IPS-15b (cell line): Measurements from ENCODE around the gene EXOC6B.

Experiments
- H3K27me3 ChIP-seq: one replicate; pipeline ENCODE4 v1.6.1; 2013; ENCODE audit warnings: low read length; ENCODE audit not compliant: control insufficient read depth, insufficient read depth
- H3K36me3 ChIP-seq: one replicate; pipeline ENCODE4 v1.6.1; 2013; ENCODE audit warnings: low read length; ENCODE audit not compliant: control insufficient read depth, insufficient read depth
- H3K4me1 ChIP-seq: one replicate; pipeline ENCODE4 v1.6.1; 2013; ENCODE audit warnings: mild to moderate bottlenecking, low read length; ENCODE audit not compliant: control insufficient read depth, insufficient read depth
- H3K4me3 ChIP-seq: one replicate; pipeline ENCODE4 v1.5.1; 2013; ENCODE audit warnings: low read depth, low read length
- H3K9ac ChIP-seq: one replicate; pipeline ENCODE4 v1.6.1; 2013; ENCODE audit warnings: low read depth, mild to moderate bottlenecking, low read length
- H3K9me3 ChIP-seq: one replicate; pipeline ENCODE4 v1.6.1; 2013; ENCODE audit warnings: mild to moderate bottlenecking, low read length; ENCODE audit not compliant: control insufficient read depth, insufficient read depth

The EXOC6B gene

GRCh38 chr2:72204156-72204785 lies 621.6 kb downstream of the EXOC6B start:
- Histone ChIP-seq H3K27me3 (no peaks in the 10 kb centered on the region), H3K36me3 (no peaks in the 10 kb centered on the region), H3K9me3 (no peaks in the 10 kb centered on the region), H3K4me1 (no peaks in the 10 kb centered on the region), H3K9ac (no peak overlapping the region), H3K4me3 (no peak overlapping the region)

GRCh38 chr2:72198532-72199241 lies 627.1 kb downstream of the EXOC6B start:
- Histone ChIP-seq H3K4me3 (no peak overlapping the region), H3K9ac (no peak overlapping the region), H3K9me3 (no peaks in the 10 kb centered on the region), H3K36me3 (no peaks in the 10 kb centered on the region), H3K4me1 (no peaks in the 10 kb centered on the region), H3K27me3 (no peaks in the 10 kb centered on the region)

GRCh38 chr2:72193723-72194122 lies 632.1 kb downstream of the EXOC6B start:
- H3K9ac ChIP-seq, result no peak overlapping the region
- no peak overlapping the region for H3K4me3 ChIP-seq
- no peaks in the 10 kb centered on the region for H3K36me3 ChIP-seq
- no peaks in the 10 kb centered on the region for H3K9me3 ChIP-seq
- H3K27me3 ChIP-seq, result no peaks in the 10 kb centered on the region
- no peaks in the 10 kb centered on the region for H3K4me1 ChIP-seq

GRCh38 chr2:72191441-72191840 lies 634.4 kb downstream of the EXOC6B start:
- Histone ChIP-seq H3K4me3 (no peak overlapping the region), H3K27me3 (no peaks in the 10 kb centered on the region), H3K4me1 (no peaks in the 10 kb centered on the region), H3K9ac (no peak overlapping the region), H3K9me3 (no peaks in the 10 kb centered on the region), H3K36me3 (no peaks in the 10 kb centered on the region)

- Histone ChIP-seq H3K36me3 (no peaks in the 10 kb centered on the region), H3K4me3 (no peak overlapping the region), H3K27me3 (no peaks in the 10 kb centered on the region), H3K9me3 (no peaks in the 10 kb centered on the region), H3K4me1 (no peaks in the 10 kb centered on the region), H3K9ac (no peak overlapping the region)
Observed at GRCh38 chr2:72185206-72185605, 640.6 kb downstream of the EXOC6B start.

- Histone ChIP-seq H3K9ac (no peak overlapping the region), H3K9me3 (no peaks in the 10 kb centered on the region), H3K36me3 (no peaks in the 10 kb centered on the region), H3K4me1 (no peaks in the 10 kb centered on the region), H3K27me3 (no peaks in the 10 kb centered on the region), H3K4me3 (no peak overlapping the region)
Observed at GRCh38 chr2:72183466-72183865, 642.4 kb downstream of the EXOC6B start.

GRCh38 chr2:72183016-72183415 lies 642.8 kb downstream of the EXOC6B start:
- no peaks in the 10 kb centered on the region for H3K4me1 ChIP-seq
- H3K9me3 ChIP-seq, result no peaks in the 10 kb centered on the region
- H3K36me3 ChIP-seq, result no peaks in the 10 kb centered on the region
- no peaks in the 10 kb centered on the region for H3K27me3 ChIP-seq
- no peak overlapping the region for H3K9ac ChIP-seq
- no peak overlapping the region for H3K4me3 ChIP-seq

- no peaks in the 10 kb centered on the region for H3K4me1 ChIP-seq
Observed at GRCh38 chr2:72182547-72182946, 643.3 kb downstream of the EXOC6B start.

GRCh38 chr2:72181616-72182015 lies 644.2 kb downstream of the EXOC6B start:
- Histone ChIP-seq H3K4me1 (no peaks in the 10 kb centered on the region), H3K27me3 (no peaks in the 10 kb centered on the region), H3K4me3 (no peak overlapping the region)

More at GRCh38 chr2:72182547-72182946, 643.3 kb downstream of the EXOC6B start:
- Histone ChIP-seq H3K4me3 (no peak overlapping the region), H3K36me3 (no peaks in the 10 kb centered on the region), H3K27me3 (no peaks in the 10 kb centered on the region), H3K9ac (no peak overlapping the region), H3K9me3 (no peaks in the 10 kb centered on the region)

GRCh38 chr2:72180351-72180750 lies 645.5 kb downstream of the EXOC6B start:
- H3K9me3 ChIP-seq, result no peaks in the 10 kb centered on the region
- no peaks in the 10 kb centered on the region for H3K36me3 ChIP-seq
- H3K4me3 ChIP-seq, result no peak overlapping the region
- no peaks in the 10 kb centered on the region for H3K4me1 ChIP-seq
- no peak overlapping the region for H3K9ac ChIP-seq
- no peaks in the 10 kb centered on the region for H3K27me3 ChIP-seq

More at GRCh38 chr2:72181616-72182015, 644.2 kb downstream of the EXOC6B start:
- Histone ChIP-seq H3K9me3 (no peaks in the 10 kb centered on the region), H3K9ac (no peak overlapping the region), H3K36me3 (no peaks in the 10 kb centered on the region)

- Histone ChIP-seq H3K4me3 (no peak overlapping the region), H3K27me3 (no peaks in the 10 kb centered on the region), H3K36me3 (no peaks in the 10 kb centered on the region), H3K4me1 (no peaks in the 10 kb centered on the region), H3K9me3 (no peaks in the 10 kb centered on the region), H3K9ac (no peak overlapping the region)
Observed at GRCh38 chr2:72178551-72178950, 647.3 kb downstream of the EXOC6B start.

- no peaks in the 10 kb centered on the region for H3K27me3 ChIP-seq
- no peaks in the 10 kb centered on the region for H3K4me1 ChIP-seq
- no peak overlapping the region for H3K9ac ChIP-seq
- H3K4me3 ChIP-seq, result no peak overlapping the region
- H3K36me3 ChIP-seq, result no peaks in the 10 kb centered on the region
- no peaks in the 10 kb centered on the region for H3K9me3 ChIP-seq
Observed at GRCh38 chr2:72176281-72176680, 649.6 kb downstream of the EXOC6B start.
